ENCODE data around the gene HS1BP3.

GRCh38 chr2:20585359-20585709 lies 65.6 kb downstream of the HS1BP3 start:
- TF ChIP-seq CTCF (IDR thresholded peaks at IDR 0.05): no peak
- TF ChIP-seq POLR2A (IDR thresholded peaks at IDR 0.05): no peak

All from thyroid gland (tissue), 4 donors.